ENCODE data around the gene ZNF580. TPM values are rescaled to one million over a fixed set of nuclear protein-coding genes. Genes with fewer than 3 reads are reported as not detected.

The ZNF580 gene
- total RNA-seq, 1 experiment from 2014 or later, result 22.8 TPM

DNA sequence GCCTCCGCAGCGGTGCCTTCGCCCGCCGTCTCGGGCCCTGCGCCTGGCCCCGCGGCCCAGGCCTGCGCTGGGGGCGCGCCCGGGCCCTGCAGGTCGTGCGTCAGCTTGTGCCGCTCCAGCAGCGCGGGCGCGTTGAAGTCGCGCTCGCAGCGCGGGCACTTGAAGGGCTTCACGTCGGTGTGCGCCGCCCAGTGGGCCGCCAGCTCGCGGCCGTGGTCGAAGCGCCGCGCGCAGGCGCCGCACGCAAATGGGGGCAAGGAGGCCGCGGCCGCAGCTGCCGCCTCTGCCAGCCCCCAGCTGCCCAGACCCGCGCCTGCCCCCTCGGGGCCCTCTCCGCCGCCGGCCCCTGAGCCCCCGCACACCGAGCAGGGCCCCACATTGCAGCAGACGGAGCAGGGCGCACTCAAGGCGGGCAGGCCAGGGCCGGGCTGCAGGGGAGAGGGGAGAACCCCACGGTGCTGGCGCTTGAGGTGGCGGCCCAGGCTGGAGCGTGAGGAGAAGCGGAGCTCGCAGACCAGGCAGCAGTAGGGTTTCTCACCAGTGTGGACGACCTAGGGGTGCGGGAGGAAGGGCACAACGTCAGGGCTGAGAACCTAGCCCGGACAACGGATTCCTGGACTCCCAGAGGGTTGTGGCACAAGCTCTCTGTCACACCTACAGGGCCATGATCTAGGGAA lies 47.6 kb upstream of the ZNF580 start:
- Mint-ChIP-seq H3K36me3 (ENCODE audit: insufficient read depth in 1 of 3, low read depth in 3 of 3) (peaks cover 28 to 36% (median 32%) of the 10 kb centered on the region in 3 experiments; a peak in 6 of 7 replicates), H3K27me3 (ENCODE audit: low read depth) (no peaks in the 10 kb centered on the region; the same call in 1 of the 2 replicates), H3K27ac (peak overlapping the region in 2 of 3 experiments; percentile 40 to 45; a peak in 2 of 7 replicates), H3K9me3 (no peaks in the 10 kb centered on the region; a peak in 1 of 5 replicates), H3K4me3 (no peak overlapping the region), H3K4me1 (peaks cover 22 to 43% of the 10 kb centered on the region in 2 experiments)
- Histone ChIP-seq H3K18ac (ENCODE audit: insufficient read length, low read depth, low read length) (no peak overlapping the region), H2AK5ac (ENCODE audit: insufficient read length, low read length) (no peak overlapping the region), H3K27ac (ENCODE audit: insufficient read length, low read depth, low read length) (no peak overlapping the region), H2AFZ (ENCODE audit: low read length) (no peak overlapping the region), H4K20me1 (ENCODE audit: control insufficient read depth, insufficient read depth, insufficient read length) (peaks cover 2% of the 10 kb centered on the region), H3K4me2 (ENCODE audit: insufficient read depth, insufficient read length, low read length) (no peak overlapping the region), H3K79me1 (ENCODE audit: insufficient read depth, low read depth, low read length, poor library complexity, severe bottlenecking) (no peaks in the 10 kb centered on the region), H3K9ac (ENCODE audit: extremely low read depth, insufficient read length, low read length) (no peak overlapping the region), H3K56ac (ENCODE audit: insufficient read length, low read depth, low read length) (no peak overlapping the region), H2BK12ac (ENCODE audit: insufficient read length, low read depth, low read length) (no peak overlapping the region), H2BK120ac (ENCODE audit: low read depth, low read length, poor library complexity, severe bottlenecking) (no peak overlapping the region), H3K9me3 (ENCODE audit: control insufficient read depth, low read depth, low read length) (no peaks in the 10 kb centered on the region), H4K91ac (ENCODE audit: insufficient read length, low read depth, low read length) (no peak overlapping the region), H3K4me1 (ENCODE audit: insufficient read depth, low read length) (no peaks in the 10 kb centered on the region; the same call in 1 of the 2 replicates), H3T11ph (ENCODE audit: low read length) (no peak overlapping the region), H3K79me2 (ENCODE audit: insufficient read depth, low read length) (no peaks in the 10 kb centered on the region), H3K27me3 (ENCODE audit: insufficient read depth, low read length) (no peaks in the 10 kb centered on the region), H3K4ac (ENCODE audit: low read depth, low read length) (no peak overlapping the region), H4K8ac (replicated peaks; ENCODE audit: insufficient read length, low read depth, low read length) (no peak overlapping the region), H2BK15ac (ENCODE audit: low read depth, low read length) (no peak overlapping the region), H3K23me2 (ENCODE audit: insufficient read length, low read depth, low read length, poor library complexity, severe bottlenecking) (no peaks in the 10 kb centered on the region), H2BK5ac (ENCODE audit: insufficient read length, low read length) (no peak overlapping the region), H3K23ac (ENCODE audit: insufficient read length, low read depth, low read length) (no peak overlapping the region), H2BK20ac (ENCODE audit: low read depth, low read length, poor library complexity, severe bottlenecking) (no peak overlapping the region), H3K14ac (ENCODE audit: insufficient read depth, low read length) (no peak overlapping the region), H4K5ac (ENCODE audit: insufficient read length, low read depth, low read length) (no peak overlapping the region)
- TF ChIP-seq, protein P1, sequence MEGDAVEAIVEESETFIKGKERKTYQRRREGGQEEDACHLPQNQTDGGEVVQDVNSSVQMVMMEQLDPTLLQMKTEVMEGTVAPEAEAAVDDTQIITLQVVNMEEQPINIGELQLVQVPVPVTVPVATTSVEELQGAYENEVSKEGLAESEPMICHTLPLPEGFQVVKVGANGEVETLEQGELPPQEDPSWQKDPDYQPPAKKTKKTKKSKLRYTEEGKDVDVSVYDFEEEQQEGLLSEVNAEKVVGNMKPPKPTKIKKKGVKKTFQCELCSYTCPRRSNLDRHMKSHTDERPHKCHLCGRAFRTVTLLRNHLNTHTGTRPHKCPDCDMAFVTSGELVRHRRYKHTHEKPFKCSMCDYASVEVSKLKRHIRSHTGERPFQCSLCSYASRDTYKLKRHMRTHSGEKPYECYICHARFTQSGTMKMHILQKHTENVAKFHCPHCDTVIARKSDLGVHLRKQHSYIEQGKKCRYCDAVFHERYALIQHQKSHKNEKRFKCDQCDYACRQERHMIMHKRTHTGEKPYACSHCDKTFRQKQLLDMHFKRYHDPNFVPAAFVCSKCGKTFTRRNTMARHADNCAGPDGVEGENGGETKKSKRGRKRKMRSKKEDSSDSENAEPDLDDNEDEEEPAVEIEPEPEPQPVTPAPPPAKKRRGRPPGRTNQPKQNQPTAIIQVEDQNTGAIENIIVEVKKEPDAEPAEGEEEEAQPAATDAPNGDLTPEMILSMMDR (conservative IDR thresholded peaks at IDR 0.05), result no peak
- peak; percentile 55 for DNase-seq
- no CpG with 5 or more reads among the region's 68 CpGs for WGBS (ENCODE audit: extremely low coverage, insufficient read length, low lambda C conversion rate)
